B cell (primary cell): ENCODE data around the gene CERS2. TPM values are rescaled to one million over a fixed set of nuclear protein-coding genes. Genes with fewer than 3 reads are reported as not detected.

Experiments
- ATAC-seq: fragments of 200-7000 bp; cut with Tn5 transposase; one replicate; pipeline ENCODE4 v1.10.0; 2021; ENCODE audit warnings: low read depth, mild to moderate bottlenecking, moderate number of reproducible peaks, moderate library complexity
- CTCF ChIA-PET: fragments of 350-600 bp; sonication (Branson Sonifier 250); formaldehyde crosslinking; loops from one replicate; lab custom pipeline; 2021; ENCODE audit warnings: antibody characterized with exemption, inconsistent platforms; lab: Charles Lee
- POLR2A ChIA-PET: fragments of 350-600 bp; sonication (Branson Sonifier 250); formaldehyde crosslinking; loops from one replicate; lab custom pipeline; 2021; ENCODE audit warnings: antibody characterized with exemption; lab: Charles Lee
- DNase-seq: peaks from one replicate; pipeline ENCODE4 v3.0.0; 2013
- H2AFZ ChIP-seq: 2 replicates; pipeline ENCODE4 v1.6.1; 2012; ENCODE audit warnings: mild to moderate bottlenecking, low read depth, low read length; ENCODE audit not compliant: insufficient read depth, poor library complexity, severe bottlenecking
- H3K27ac ChIP-seq, 2 donors: 1 replicate in 1 of 2; 2 replicates in 1 of 2; pipeline ENCODE4 v1.5.1; 2012 to 2013; ENCODE audit warnings: low read length in 2 of 2, mild to moderate bottlenecking in 2 of 2, moderate library complexity in 1 of 2
- H3K27me3 ChIP-seq, 4 experiments: fragments of 200-600 bp in 1 of 4; sonication (generic) in 1 of 4; replicated peaks in 1 of 4; 1 replicate in 2 of 4; 2 replicates in 2 of 4; pipeline versions ENCODE4 v1.6.1 to v1.7.0; 2013 to 2016; ENCODE audit warnings: low read length in 3 of 4, mild to moderate bottlenecking in 2 of 4, mixed read lengths in 1 of 4, moderate library complexity in 1 of 4; ENCODE audit not compliant: insufficient read depth in 4 of 4, control insufficient read depth in 3 of 4; ENCODE audit errors: control extremely low read depth in 1 of 4
- H3K36me3 ChIP-seq, 2 experiments: replicated peaks in 1 of 2; 1 replicate in 1 of 2; 2 replicates in 1 of 2; pipeline versions ENCODE4 v1.6.1 to v1.7.1; 2013; ENCODE audit warnings: low read length in 1 of 2; ENCODE audit not compliant: insufficient read depth in 2 of 2, control insufficient read depth in 1 of 2; ENCODE audit errors: control extremely low read depth in 1 of 2, extremely low read depth in 1 of 2
- H3K4me1 ChIP-seq, 2 donors: fragments of 200-600 bp in 1 of 2; sonication (generic) in 1 of 2; 1 replicate in 1 of 2; 2 replicates in 1 of 2; pipeline versions ENCODE4 v1.5.1 to v1.6.1; 2013 to 2017; ENCODE audit warnings: low read length in 2 of 2; ENCODE audit not compliant: control insufficient read depth in 2 of 2, insufficient read depth in 2 of 2
- H3K4me2 ChIP-seq: replicated peaks from 2 replicates; pipeline ENCODE3; 2012; ENCODE audit warnings: mild to moderate bottlenecking, low read depth, low read length; ENCODE audit not compliant: poor library complexity, severe bottlenecking
- H3K4me3 ChIP-seq, 5 experiments: fragments of 200-600 bp in 1 of 5; sonication (generic) in 1 of 5; 1 replicate in 3 of 5; 2 replicates in 2 of 5; pipeline versions ENCODE4 v1.5.1 to v1.7.0; 2011 to 2016; ENCODE audit warnings: low read length in 4 of 5, mild to moderate bottlenecking in 4 of 5, low read depth in 2 of 5, control low read depth in 1 of 5, moderate library complexity in 1 of 5; ENCODE audit not compliant: insufficient read depth in 1 of 5; ENCODE audit errors: control extremely low read depth in 1 of 5, extremely low read depth in 1 of 5
- H3K79me2 ChIP-seq: fragments of 200-600 bp; sonication (generic); one replicate; pipeline ENCODE4 v1.6.0; 2016; ENCODE audit warnings: low read length; ENCODE audit not compliant: control insufficient read depth, insufficient read depth
- H3K9ac ChIP-seq: fragments of 200-600 bp; sonication (generic); 2 replicates; pipeline ENCODE4 v1.6.1; 2017; ENCODE audit warnings: mild to moderate bottlenecking, low read length, moderate library complexity
- H3K9me3 ChIP-seq, 3 donors: one replicate each; pipeline versions ENCODE4 v1.6.1 to v1.7.1; 2013; ENCODE audit warnings: low read length in 2 of 3; ENCODE audit not compliant: control insufficient read depth in 2 of 3, insufficient read depth in 1 of 3; ENCODE audit errors: control extremely low read depth in 1 of 3
- H4K20me1 ChIP-seq: 2 replicates; pipeline ENCODE4 v1.6.0; 2012; ENCODE audit warnings: mild to moderate bottlenecking, low read length; ENCODE audit not compliant: insufficient read depth, control insufficient read depth, poor library complexity, severe bottlenecking
- H3K27ac Mint-ChIP-seq: one replicate; pipeline ENCODE4 v1.8.0; 2021; ENCODE audit warnings: mixed read lengths
- H3K27me3 Mint-ChIP-seq: one replicate; pipeline ENCODE4 v1.8.0; 2021; ENCODE audit warnings: mixed read lengths
- H3K4me1 Mint-ChIP-seq: one replicate; pipeline ENCODE4 v1.8.0; 2021; ENCODE audit warnings: mixed read lengths
- H3K4me3 Mint-ChIP-seq: one replicate; pipeline ENCODE4 v1.8.0; 2021; ENCODE audit warnings: mixed read lengths
- H3K9me3 Mint-ChIP-seq: one replicate; pipeline ENCODE4 v1.8.0; 2022; ENCODE audit warnings: mixed read lengths; ENCODE audit not compliant: insufficient read depth
- EZH2 ChIP-seq: IDR thresholded peaks from 2 replicates; pipeline ENCODE4 v1.6.1; 2012; ENCODE audit warnings: borderline replicate concordance, low read depth, mild to moderate bottlenecking, moderate library complexity, low read length; ENCODE audit not compliant: insufficient read depth, poor library complexity, severe bottlenecking
- WGBS: methylation state at CpG from one replicate; pipeline ENCODE4 v1.1.5; 2013; ENCODE audit warnings: missing lambda C conversion rate; ENCODE audit not compliant: insufficient coverage; 5-methylcytosine and 5-hydroxymethylcytosine counted together
- intact Hi-C: fragments of 100-400 bp; cut with micrococcal nuclease; formaldehyde crosslinking; loops from one replicate; pipeline ENCODE4 v1.10.0; 2022
- polyA plus RNA-seq: library from polyadenylated mRNA; depleted of rRNA; stranded (reverse); fragments of >200 nt; gene quantifications from 2 replicates; pipeline ENCODE4 v1.2.3, GENCODE V29; 2012
- total RNA-seq, 2 donors: library from RNA; stranded (reverse); fragments of 120-200 nt in 1 of 2; gene quantifications; 1 replicate in 1 of 2; 2 replicates in 1 of 2; pipeline versions ENCODE4 v1.2.3 to v1.2.4, GENCODE V29; 2013 to 2022
- TF ChIP-seq, protein P1 (sequence below): fragments of 200-600 bp; IDR thresholded peaks from one replicate; pipeline ENCODE4 v1.8.0; 2022; ENCODE audit warnings: antibody characterized with exemption, mild to moderate bottlenecking

CERS2 gene
- total and polyA plus RNA-seq, 2 donors (not counting 1 experiment from before 2014, with no cell fraction given): 68.4 to 130 TPM

DNA sequence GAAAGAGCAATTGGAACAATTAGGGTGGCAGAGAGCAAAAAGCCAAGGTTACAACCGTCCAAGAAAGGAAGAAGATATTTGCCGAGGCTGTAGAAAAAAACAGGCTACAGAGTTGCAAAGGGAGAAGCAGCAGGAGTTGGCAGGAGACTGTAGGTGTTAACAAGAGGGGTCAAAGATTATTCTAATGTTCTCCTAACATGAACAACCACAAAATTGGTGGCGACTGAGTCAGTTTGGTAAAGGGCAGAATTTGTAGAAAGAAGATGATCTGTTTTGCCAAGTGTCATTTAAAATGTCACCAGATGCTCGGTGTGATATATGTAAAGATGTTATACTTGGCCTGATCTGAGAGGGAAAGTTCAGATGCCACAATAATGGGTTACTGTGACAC is 33.2 kb upstream of the CERS2 start:
- intact Hi-C loops: loop anchor here (1.0 to 5.0 kb wide), 8 partner anchors 12 to 772 kb away; partner anchors contain the start of genes ANP32E, CDC42SE1, GABPB2 and LYSMD1
- DNase-seq (no peak), ATAC-seq (no peak)
- Histone ChIP-seq H3K27ac (peak overlapping the region; percentile 82 to 95), H3K27me3 (no peaks in the 10 kb centered on the region), H3K4me3 (peak overlapping the region; percentile 74 to 98 (median 85)), H3K4me1 (peaks cover 44 to 59% of the 10 kb centered on the region in 2 donors), H3K36me3 (peaks cover under 1 to 3% of the 10 kb centered on the region in 2 experiments), H3K79me2 (peaks cover 61% of the 10 kb centered on the region), H3K4me2 (peak overlapping the region; percentile 97), H3K9ac (peak overlapping the region; percentile 98), H2AFZ (peak overlapping the region; percentile 99), H3K9me3 (no peaks in the 10 kb centered on the region), H4K20me1 (no peaks in the 10 kb centered on the region)
- ChIA-PET CTCF (interaction anchor here (2.4 to 4.0 kb wide), 2 partner anchors 11 to 63 kb away, joined by 8 to 63 read pairs; partner anchors contain the start of gene GABPB2), POLR2A (interaction anchor here (0.7 kb wide), 2 partner anchors 62 to 160 kb away, joined by 3 to 5 read pairs; no protein-coding TSS in a partner anchor)
- Mint-ChIP-seq H3K4me3 (peak overlapping the region; percentile 90), H3K9me3 (no peaks in the 10 kb centered on the region), H3K27me3 (no peaks in the 10 kb centered on the region), H3K27ac (peak overlapping the region; percentile 94), H3K4me1 (peaks cover 71% of the 10 kb centered on the region)
- TF ChIP-seq, protein P1, sequence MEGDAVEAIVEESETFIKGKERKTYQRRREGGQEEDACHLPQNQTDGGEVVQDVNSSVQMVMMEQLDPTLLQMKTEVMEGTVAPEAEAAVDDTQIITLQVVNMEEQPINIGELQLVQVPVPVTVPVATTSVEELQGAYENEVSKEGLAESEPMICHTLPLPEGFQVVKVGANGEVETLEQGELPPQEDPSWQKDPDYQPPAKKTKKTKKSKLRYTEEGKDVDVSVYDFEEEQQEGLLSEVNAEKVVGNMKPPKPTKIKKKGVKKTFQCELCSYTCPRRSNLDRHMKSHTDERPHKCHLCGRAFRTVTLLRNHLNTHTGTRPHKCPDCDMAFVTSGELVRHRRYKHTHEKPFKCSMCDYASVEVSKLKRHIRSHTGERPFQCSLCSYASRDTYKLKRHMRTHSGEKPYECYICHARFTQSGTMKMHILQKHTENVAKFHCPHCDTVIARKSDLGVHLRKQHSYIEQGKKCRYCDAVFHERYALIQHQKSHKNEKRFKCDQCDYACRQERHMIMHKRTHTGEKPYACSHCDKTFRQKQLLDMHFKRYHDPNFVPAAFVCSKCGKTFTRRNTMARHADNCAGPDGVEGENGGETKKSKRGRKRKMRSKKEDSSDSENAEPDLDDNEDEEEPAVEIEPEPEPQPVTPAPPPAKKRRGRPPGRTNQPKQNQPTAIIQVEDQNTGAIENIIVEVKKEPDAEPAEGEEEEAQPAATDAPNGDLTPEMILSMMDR: no peak
- WGBS: 59% methylated on average over 2 of the region's 4 CpGs

DNA sequence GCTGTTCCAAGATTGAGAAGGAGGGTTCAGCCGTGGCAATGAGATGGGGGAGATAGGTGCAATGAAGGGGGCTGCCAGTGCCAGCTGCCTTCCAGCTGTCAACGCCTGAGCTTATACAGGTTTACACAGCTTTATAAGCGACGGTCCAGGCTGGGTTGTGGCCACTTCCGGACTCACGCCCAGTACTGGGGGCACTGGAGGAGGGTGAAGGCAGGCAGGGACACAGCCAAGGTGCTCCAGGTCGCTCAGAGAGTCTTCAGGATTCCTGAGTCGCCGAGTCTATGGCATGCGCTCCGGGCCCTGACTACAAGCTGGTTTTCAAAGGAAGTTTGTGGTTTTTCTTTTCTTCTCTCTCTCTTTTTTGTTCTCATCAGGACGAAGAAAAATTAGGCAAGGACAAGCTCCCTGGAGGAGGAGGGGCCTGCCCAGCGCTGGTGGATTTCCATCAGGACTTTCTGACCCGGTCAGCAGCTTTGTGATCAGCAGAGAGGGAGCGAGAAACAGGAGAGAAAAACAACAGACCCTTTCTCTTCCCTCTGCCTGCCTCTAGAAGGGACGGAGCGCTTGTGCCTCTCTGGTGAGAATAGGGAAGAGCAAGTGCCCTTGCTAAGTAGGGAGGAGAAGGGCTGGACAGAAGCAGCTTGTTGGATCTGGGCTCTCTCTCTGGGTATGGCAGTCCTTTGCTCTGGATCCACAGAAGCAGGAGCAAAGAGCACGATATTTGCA is 31.9 kb upstream of the CERS2 start, which contains the start of gene MINDY1:
Gene MINDY1, minus strand, starts transcription at position 576 of the 726 bp plus-strand sequence. CDS start 4,285 bp downstream, outside the sequence.
- ChIA-PET POLR2A (interaction anchor here (0.5 to 1.4 kb wide), 8 partner anchors 9 to 345 kb away, joined by 3 to 5 read pairs (median 3); partner anchors contain the start of genes C1orf56, CDC42SE1 and CERS2), CTCF (interaction anchor here (0.6 to 4.0 kb wide), 19 partner anchors 10 to 443 kb away, joined by 3 to 63 read pairs (median 4); partner anchors contain the start of genes ANXA9, CERS2, ENSA and GABPB2)
- intact Hi-C loops: loop anchor here (1.0 to 5.0 kb wide), 2 partner anchors 27 to 444 kb away; no protein-coding TSS in a partner anchor
- H3K36me3 ChIP-seq: peaks cover 0 to under 1% of the 10 kb centered on the region in 2 experiments
- no peaks in the 10 kb centered on the region for H3K27me3 Mint-ChIP-seq
- no peaks in the 10 kb centered on the region for H3K9me3 ChIP-seq
- H3K27ac Mint-ChIP-seq: peak within 1 kb of the TSS; percentile 94
- TF ChIP-seq, protein P1: peak; percentile 6
- TF ChIP-seq EZH2: no peak
- H3K79me2 ChIP-seq: peaks cover 49% of the 10 kb centered on the region
- H3K27ac ChIP-seq: peak within 1 kb of the TSS; percentile 82 to 95
- H3K4me1 Mint-ChIP-seq: peaks cover 74% of the 10 kb centered on the region
- no peaks in the 10 kb centered on the region for H3K27me3 ChIP-seq
- peak within 1 kb of the TSS; percentile 74 to 98 (median 91) for H3K4me3 ChIP-seq
- DNase-seq: peak; percentile 68
- peak; percentile 44 for ATAC-seq
- peak within 1 kb of the TSS; percentile 90 for H3K4me3 Mint-ChIP-seq
- H3K9ac ChIP-seq: peak within 1 kb of the TSS; percentile 98
- no peaks in the 10 kb centered on the region for H4K20me1 ChIP-seq
- 0% methylated on average over 10 of the region's 18 CpGs for WGBS
- H3K4me2 ChIP-seq: peak within 1 kb of the TSS; percentile 97
- no peaks in the 10 kb centered on the region for H3K9me3 Mint-ChIP-seq
- H3K4me1 ChIP-seq: peaks cover 45 to 63% of the 10 kb centered on the region in 2 donors
- peak within 1 kb of the TSS; percentile 99 for H2AFZ ChIP-seq
